Gastroesophageal sphincter (tissue), 4 donors: ENCODE measurements around the gene PNLDC1. TPM values are rescaled to one million over a fixed set of nuclear protein-coding genes. Genes with fewer than 3 reads are reported as not detected.
A peak's percentile ranks its signal among the peaks of the same experiment; 100 is the strongest.
"Not testable (repeated sequence)": the region's sequence is repeated elsewhere in the genome, so short reads cannot be mapped to it uniquely, and the experiment has no call there.

ENCODE experiments used
- ATAC-seq: fragments of 150-250 bp; one replicate; pipeline ENCODE4 v1.9.1; 2016; ENCODE audit warnings: mild to moderate bottlenecking, moderate library complexity
- H3K27ac ChIP-seq, 4 donors: fragments of 200-600 bp; sonication (generic) in 3 of 4; 1 replicate in 3 of 4; 2 replicates in 1 of 4; pipeline ENCODE4 v1.5.1; 2016 to 2019
- H3K27me3 ChIP-seq: fragments of 200-600 bp; sonication (generic); one replicate; pipeline ENCODE4 v1.5.1; 2019
- H3K36me3 ChIP-seq, 2 donors: fragments of 200-600 bp; sonication (generic); one replicate each; pipeline ENCODE4 v1.5.1; 2019; ENCODE audit warnings: control low read depth in 1 of 2
- H3K4me1 ChIP-seq, 3 donors: fragments of 200-600 bp; sonication (generic); 1 replicate in 2 of 3; 2 replicates in 1 of 3; pipeline ENCODE4 v1.5.1; 2016 to 2019; ENCODE audit warnings: control low read depth in 2 of 3
- H3K4me3 ChIP-seq, 2 donors: fragments of 200-600 bp; sonication (generic); one replicate each; pipeline ENCODE4 v1.5.1; 2019; ENCODE audit warnings: mild to moderate bottlenecking in 1 of 2, moderate library complexity in 1 of 2
- H3K9me3 ChIP-seq, 3 donors: fragments of 200-600 bp; sonication (generic); one replicate each; pipeline ENCODE4 v1.5.1; 2017 to 2019; ENCODE audit warnings: control low read depth in 2 of 3
- CTCF ChIP-seq, 4 experiments: fragments of 200-600 bp in 2 of 4; fragments of 450-650 bp in 2 of 4; sonication (generic) in 1 of 4; IDR thresholded peaks; one replicate each; pipeline ENCODE4 v1.5.1; 2017 to 2019; ENCODE audit warnings: antibody characterized with exemption in 4 of 4, mild to moderate bottlenecking in 2 of 4, moderate library complexity in 2 of 4
- EP300 ChIP-seq: sonication (generic); formaldehyde crosslinking; IDR thresholded peaks from one replicate; pipeline ENCODE4 v1.6.1; 2017; ENCODE audit warnings: antibody characterized with exemption, mild to moderate bottlenecking
- POLR2A ChIP-seq, 2 donors: fragments of 450-650 bp; IDR thresholded peaks; one replicate each; pipeline ENCODE4 v1.6.1; 2017; ENCODE audit warnings: antibody characterized with exemption in 2 of 2, mild to moderate bottlenecking in 2 of 2, moderate library complexity in 1 of 2
- POLR2AphosphoS5 ChIP-seq: sonication (generic); formaldehyde crosslinking; IDR thresholded peaks from one replicate; pipeline ENCODE4 v1.6.1; 2017; ENCODE audit warnings: antibody characterized with exemption
- WGBS, 2 donors: methylation state at CpG; one replicate each; pipeline ENCODE4 v1.1.5; 2018; ENCODE audit warnings: low coverage in 1 of 2; 5-methylcytosine and 5-hydroxymethylcytosine counted together
- total RNA-seq, 4 donors: library from RNA; depleted of rRNA; stranded (reverse); fragments of >200 nt; gene quantifications; one replicate each; pipeline ENCODE4 v1.1.0, GENCODE V29; 2016

Gene PNLDC1
- total RNA-seq, 4 donors from 2014 or later, result 0.47 TPM; not detected in 3

GRCh38 chr6:159858259-159858658 is 58.2 kb downstream of the PNLDC1 start:
- 80 to 83% methylated on average over 1 of the region's 1 CpG for WGBS, 2 donors
- no peak for ATAC-seq
- Histone ChIP-seq H3K27ac (no peak overlapping the region), H3K27me3 (peaks cover 5% of the 10 kb centered on the region), H3K4me3 (no peak overlapping the region), H3K4me1 (no peaks in the 10 kb centered on the region), H3K9me3 (peaks cover 0 to 10% (median 0%) of the 10 kb centered on the region in 3 donors), H3K36me3 (no peaks in the 10 kb centered on the region)
- TF ChIP-seq EP300 (no peak), POLR2AphosphoS5 (no peak), POLR2A (IDR thresholded peaks at IDR 0.05) (no peak), CTCF (IDR thresholded peaks at IDR 0.05) (no peak)

GRCh38 chr6:159860482-159860881 is 60.4 kb downstream of the PNLDC1 start:
- peaks cover 0 to 10% (median 0%) of the 10 kb centered on the region in 3 donors for H3K9me3 ChIP-seq
- no peak overlapping the region for H3K4me3 ChIP-seq
- WGBS, 2 donors, result 100% methylated on average over 1 of the region's 1 CpG
- peaks cover 5% of the 10 kb centered on the region for H3K27me3 ChIP-seq
- H3K36me3 ChIP-seq, result no peaks in the 10 kb centered on the region
- H3K27ac ChIP-seq, result no peak overlapping the region
- H3K4me1 ChIP-seq, result no peaks in the 10 kb centered on the region
- no peak for ATAC-seq
- TF ChIP-seq POLR2AphosphoS5 (no peak), CTCF (IDR thresholded peaks at IDR 0.05) (no peak), EP300 (no peak), POLR2A (IDR thresholded peaks at IDR 0.05) (no peak)

- Histone ChIP-seq H3K36me3 (no peaks in the 10 kb centered on the region), H3K4me1 (no peaks in the 10 kb centered on the region), H3K4me3 (no peak overlapping the region), H3K27ac (no peak overlapping the region), H3K27me3 (peaks cover 5% of the 10 kb centered on the region), H3K9me3 (peaks cover 0 to 10% (median 0%) of the 10 kb centered on the region in 3 donors)
- no peak for TF ChIP-seq POLR2AphosphoS5
- WGBS, 2 donors, result 64 to 73% methylated on average over 5 of the region's 5 CpGs
- ATAC-seq, result no peak
Observed at GRCh38 chr6:159862103-159862502, 62.0 kb downstream of the PNLDC1 start.

GRCh38 chr6:159863341-159863740 is 63.3 kb downstream of the PNLDC1 start:
- 8 to 13% methylated on average over 2 to 5 of the region's 5 CpGs for WGBS, 2 donors
- not testable (repeated sequence) for H3K36me3 ChIP-seq

GRCh38 chr6:159865226-159865920 is 65.3 kb downstream of the PNLDC1 start:
- Histone ChIP-seq H3K36me3 (no peaks in the 10 kb centered on the region), H3K27ac (no peak overlapping the region), H3K4me3 (no peak overlapping the region), H3K9me3 (no peaks in the 10 kb centered on the region), H3K4me1 (no peaks in the 10 kb centered on the region), H3K27me3 (peaks cover 5% of the 10 kb centered on the region)
- no peak for ATAC-seq
- 81% methylated on average over 5 of the region's 12 CpGs; no CpG with 5 or more reads in 1 of the 2 donors for WGBS, 2 donors
- TF ChIP-seq EP300, result no peak
- TF ChIP-seq CTCF (IDR thresholded peaks at IDR 0.05), result no peak
- no peak for TF ChIP-seq POLR2A (IDR thresholded peaks at IDR 0.05)
- no peak for TF ChIP-seq POLR2AphosphoS5

More at GRCh38 chr6:159863341-159863740, 63.3 kb downstream of the PNLDC1 start:
- H3K4me1 ChIP-seq, H3K4me3 ChIP-seq, ATAC-seq, H3K27ac ChIP-seq, H3K9me3 ChIP-seq, H3K27me3 ChIP-seq: not testable (repeated sequence)
- TF ChIP-seq CTCF (IDR thresholded peaks at IDR 0.05), result peak; percentile 18 to 60 (median 56)
